ENCODE measurements around the gene SIAH2.
A peak's percentile ranks its signal among the peaks of the same experiment; 100 is the strongest.

SIAH2 gene

DNA sequence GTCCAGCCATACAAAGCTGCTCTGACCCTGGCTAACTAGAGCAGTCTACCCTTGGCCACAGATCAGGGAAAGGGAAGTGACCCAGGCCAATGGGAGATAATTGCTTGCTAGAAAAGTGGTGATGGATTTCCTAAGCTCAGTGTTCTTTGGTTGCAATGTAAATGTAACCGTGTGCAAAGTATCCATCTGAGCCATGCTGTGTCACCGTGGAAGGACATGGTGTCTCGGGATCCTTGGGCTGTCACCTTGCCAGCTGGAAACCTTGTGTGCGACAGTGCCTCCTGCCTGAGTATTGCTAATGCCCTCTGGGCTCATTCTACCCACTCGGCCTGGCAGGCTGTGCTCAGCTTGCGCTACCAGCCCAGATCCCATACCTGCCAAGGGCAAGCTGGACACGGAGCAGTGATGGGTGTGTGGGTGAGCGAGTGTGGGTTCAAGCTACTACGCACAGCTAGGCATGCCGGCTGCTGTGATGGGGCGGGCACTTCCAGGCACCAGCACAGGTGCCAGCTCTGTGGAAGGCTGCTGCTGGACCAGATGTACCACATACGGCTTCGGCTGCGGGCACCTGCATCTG is 10.7 kb upstream of the SIAH2 start:
- ATAC-seq (no peak), DNase-seq (no peak)

DNA sequence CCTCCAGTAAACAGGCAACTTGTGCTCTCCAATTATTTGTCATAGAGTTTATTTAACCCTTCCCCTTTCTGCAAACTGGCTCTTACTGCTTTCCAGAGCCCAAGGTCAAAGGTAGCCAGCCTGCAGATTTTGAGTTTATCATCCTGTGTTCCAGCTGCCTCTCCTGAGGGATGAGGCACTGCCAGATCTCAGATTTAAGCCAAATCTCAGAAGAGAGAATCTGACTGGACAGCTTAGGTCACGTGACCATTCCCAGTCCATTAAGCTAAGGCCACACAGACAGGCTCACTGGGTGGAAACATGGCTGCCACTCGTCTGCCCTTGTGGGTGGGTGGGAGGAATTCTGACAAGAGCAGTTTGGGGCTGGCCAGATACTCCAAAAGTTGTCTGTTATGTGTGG is 8.6 kb upstream of the SIAH2 start:
- no peak for DNase-seq

DNA sequence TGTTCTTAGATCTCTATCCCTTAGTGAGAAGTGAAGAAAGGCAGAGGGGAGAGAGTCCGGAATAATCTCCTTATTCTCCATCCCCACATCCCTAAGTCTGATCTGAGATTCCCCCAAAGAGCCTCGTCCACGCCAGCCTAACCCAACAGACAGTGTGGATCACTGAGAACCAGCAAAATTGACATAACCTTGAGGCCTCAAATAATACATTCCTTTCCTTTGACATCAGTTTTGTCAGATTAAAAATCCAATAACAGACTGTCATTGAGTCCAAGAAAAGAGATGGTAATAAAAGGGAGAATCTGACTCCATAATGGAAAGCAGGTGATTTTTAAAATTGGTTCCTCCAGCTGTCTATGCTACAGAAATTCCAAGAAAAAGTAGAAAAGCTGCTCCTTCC is 7.7 kb upstream of the SIAH2 start:
- DNase-seq (no peak), ATAC-seq (no peak)

More for the DNA sequence above, 8.6 kb upstream of the SIAH2 start:
- ATAC-seq, result no peak

DNA sequence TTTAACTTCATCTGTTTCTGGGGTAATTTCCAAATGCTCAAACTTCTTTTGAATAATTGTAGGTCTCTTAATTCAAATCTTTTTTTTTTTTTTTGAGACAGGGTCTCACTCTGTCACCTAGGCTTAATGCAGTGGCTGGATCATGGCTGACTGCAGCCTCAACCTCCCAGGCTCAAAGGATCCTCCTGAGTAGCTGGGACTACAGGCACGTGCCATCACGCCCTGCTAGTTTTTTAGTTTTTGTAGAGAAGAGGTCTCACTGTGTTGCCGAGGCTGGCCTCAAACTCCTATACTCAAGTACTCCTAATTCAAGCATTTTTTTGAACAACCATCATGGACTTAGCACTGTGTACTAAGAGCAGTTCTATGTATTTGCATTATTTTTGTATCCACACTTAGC is 3.8 kb upstream of the SIAH2 start:
- no peak for DNase-seq
- no peak for ATAC-seq

DNA sequence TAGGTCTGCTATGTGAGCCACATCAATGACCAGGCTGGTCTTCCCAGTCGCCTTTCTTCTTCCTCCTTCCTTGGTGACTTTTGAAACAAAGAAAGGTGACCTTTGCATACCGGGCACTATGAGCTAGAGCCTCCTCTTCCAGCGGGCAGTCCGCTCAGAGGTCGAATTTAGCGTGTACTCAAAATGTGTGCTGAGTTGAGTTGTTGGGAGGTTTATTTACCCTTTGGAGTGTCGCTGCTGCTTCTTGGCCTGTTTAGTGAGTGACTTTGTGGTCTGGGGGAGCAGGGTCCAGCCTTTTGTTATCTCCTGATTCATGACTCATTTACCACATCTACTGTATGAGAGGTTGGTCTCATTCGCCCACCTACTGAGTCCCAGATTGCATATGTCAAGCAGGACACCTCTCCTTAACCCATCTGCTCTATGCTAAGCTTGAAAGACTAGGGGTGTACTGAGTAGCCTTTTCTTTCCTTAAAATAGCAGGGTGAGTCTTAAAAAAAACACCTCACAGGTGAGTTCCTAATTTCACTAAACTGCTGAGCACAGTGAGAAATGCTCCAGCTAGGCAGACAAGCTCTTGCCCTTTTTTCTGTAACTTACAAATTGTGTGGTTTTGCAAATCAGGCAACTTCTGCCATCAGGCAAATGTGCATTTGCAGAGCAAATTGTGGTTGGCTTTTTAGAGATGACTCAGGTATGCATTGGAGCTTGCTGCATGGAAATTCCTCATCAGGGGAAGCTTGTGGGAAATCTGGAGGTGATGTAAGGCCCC is 3.2 kb upstream of the SIAH2 start:
- DNase-seq (peak; percentile 37), ATAC-seq (peak; percentile 8)

DNA sequence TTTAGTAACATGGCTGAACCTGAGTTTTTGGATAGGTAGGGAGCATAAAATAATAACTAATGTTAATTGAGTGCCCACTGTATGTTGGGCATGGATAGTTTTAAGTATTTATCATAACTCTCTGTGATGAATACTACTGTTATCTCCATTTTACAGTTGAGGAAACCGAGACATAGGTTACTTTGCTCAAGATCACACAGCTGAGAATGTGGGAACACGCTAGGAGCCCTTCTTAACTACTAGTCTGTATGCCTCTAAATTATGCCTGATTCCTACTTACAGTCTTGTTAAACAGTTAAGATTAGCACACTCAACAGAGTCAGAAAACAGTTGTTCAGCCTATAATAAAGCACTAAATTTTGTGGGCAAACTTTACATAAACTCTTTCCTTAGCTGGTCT is 2.0 kb upstream of the SIAH2 start:
- ATAC-seq (no peak), DNase-seq (no peak)

DNA sequence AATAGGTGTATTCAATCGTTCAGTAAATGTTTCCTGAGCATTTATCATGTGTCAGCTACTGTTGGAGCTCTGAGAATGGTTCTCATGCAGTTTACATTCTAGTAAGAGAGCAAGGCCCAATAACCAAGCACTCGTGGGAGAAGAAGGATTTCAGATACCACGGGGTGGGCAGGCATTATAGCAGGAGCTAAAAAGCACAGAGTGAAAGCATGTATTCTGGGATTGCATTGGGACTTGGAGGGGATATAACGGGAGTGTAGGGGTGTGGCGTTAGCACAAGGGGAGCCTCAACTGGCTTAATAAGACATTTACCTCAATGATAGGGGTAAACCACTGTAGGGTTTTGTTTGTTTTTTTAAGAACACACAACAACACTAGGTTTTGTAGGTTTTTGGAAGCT is 1.6 kb upstream of the SIAH2 start:
- DNase-seq (no peak), ATAC-seq (no peak)

DNA sequence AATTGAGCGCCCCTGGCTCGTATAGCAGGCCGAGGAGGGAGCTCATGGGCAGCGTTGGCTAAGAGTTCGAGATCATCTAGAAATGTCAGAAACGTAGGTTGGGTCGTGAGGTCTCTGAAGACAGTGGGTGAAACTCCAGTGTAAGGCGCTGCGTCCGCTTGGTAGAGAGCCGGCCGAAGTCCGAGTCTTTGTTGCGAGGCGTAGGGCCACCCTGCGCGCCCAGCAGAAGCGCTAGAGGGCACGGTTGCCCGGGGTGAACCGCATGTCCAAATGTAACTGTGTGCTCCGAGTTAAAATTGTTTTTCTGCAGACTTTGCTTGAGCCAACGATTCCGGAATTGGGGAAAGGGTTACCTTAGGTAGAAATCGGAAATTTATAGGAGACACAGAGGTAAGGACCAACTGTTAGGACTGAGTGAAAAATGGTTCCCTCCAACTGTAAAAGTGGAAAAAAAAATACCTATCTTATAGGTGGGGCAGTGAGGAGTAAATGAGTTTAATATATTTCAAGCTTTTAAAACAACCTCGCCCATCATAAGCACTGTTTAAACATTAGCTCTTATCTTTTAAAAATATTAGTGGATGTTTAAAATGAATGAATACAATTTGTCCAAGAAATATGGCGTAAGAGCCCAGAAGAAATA is 993 bp upstream of the SIAH2 start:
- peak; percentile 0 for ATAC-seq
- DNase-seq, result peak; percentile 63

DNA sequence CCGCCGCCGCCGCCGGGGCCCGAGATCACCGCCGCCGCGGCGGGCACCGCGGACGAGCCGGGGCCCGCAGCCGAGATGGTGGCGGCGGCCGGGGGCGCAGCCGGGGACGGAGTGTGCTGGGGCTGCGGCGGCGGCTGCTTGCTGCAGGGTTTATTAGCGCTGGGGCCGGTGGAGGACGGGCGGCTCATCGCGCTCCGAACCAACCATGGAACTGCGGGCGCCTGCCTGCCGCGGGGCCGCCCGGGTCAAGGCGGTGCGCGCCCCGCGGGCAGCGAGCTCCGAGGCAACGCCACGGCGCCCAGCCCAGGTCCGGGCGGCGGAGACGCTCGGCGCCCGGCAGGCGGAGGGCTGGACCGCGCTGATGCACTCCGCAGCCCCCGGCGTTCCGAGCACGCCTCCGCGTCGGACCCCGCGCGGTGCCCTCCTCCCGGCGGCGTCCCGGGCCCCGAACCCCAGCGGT is 277 bp downstream of the SIAH2 start:
- no peak for DNase-seq
- no peak for ATAC-seq

DNA sequence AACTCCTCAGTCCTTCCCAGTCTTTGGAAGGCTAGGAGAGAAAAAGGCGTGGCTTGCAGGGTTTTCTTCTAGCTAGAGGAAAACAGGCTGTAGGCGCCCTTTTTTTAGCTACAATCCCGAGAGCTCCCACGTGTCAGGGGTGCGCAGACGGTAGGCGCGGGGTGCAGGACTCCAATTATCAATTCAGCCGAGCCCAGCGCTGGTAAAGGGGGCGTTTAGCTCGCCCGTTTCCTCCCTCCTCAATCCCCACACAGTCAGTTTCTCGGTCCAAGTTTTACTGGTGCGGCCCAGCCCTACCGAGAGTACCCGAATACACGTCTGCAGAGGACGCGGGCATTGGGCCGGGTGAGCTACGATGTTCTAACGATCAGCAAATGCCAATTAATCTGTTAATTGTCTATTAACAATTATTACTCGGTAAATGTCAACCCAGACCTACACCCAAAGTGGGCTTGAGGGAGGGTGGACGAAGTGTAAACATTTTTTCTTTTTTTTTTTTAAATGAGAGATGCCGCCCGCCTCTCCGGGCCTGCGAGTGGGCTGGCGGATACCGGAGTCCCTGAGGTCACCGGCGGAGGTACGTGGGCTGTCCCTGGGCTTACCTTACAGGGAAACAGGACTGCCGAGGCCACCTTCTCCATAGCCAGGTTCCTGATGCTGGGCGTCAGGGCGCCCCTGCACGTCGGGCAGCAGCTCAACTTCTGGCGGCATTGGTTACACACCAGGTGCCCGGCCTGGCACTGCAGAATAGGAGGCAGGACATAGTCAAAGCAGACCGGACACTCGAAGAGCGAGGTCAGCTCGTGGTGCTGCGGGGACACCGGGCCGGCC is 923 bp downstream of the SIAH2 start:
- DNase-seq (peak; percentile 46), ATAC-seq (no peak)

DNA sequence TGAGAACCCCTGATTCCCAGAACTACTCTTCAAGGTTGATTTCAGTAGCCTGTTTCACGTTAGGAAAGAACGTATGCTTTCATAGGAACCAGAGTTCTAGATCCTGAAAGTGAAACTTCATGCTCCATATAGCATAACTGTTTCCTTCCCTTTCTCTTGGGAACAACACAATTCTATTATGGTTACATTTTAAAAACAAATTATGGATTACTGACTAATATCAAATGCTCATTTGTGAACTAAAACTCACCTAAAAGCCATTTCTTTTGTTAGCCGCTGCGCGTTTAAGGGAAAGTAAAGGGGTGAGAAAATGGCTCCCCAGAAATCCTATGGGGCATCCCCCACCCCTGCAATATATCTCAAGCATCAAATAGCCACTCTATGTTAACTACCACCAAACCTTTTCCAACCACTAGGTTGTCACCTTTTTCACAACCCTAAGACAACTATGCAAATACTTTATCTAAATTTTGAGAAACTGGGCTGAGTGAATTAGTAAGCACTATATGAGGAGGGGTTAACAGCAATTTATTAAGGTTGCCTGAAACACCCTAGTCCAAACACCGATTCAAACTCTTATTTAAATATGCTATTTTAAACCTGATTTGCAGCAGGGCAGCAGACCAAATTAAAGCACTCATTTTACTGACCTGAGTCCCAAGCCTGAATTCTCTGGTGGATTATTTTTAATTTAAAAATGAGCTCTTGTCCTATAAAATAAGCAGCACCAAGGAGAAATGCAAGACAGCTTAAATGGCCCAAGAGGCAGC is 2.4 kb downstream of the SIAH2 start:
- DNase-seq, result peak; percentile 65
- peak; percentile 44 for ATAC-seq

DNA sequence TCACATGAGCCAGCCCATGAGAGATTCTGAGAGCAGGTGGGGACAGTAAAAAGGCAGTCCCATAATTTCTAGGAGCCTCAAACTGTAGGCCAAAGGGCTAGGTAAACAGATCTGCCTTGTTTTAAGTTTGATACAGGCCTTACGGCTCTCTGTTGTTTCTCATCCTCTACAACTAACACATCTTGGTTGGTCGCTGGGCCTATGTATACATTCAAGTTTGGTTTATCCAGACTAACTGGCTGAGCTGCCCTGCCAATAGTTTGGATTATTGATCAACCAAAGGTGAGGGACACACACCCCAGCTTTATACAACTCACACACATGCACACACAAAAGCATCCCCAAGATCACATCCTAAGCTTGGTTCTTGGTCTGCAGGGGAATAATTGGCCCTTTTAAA is 3.0 kb downstream of the SIAH2 start:
- no peak for ATAC-seq
- no peak for DNase-seq

DNA sequence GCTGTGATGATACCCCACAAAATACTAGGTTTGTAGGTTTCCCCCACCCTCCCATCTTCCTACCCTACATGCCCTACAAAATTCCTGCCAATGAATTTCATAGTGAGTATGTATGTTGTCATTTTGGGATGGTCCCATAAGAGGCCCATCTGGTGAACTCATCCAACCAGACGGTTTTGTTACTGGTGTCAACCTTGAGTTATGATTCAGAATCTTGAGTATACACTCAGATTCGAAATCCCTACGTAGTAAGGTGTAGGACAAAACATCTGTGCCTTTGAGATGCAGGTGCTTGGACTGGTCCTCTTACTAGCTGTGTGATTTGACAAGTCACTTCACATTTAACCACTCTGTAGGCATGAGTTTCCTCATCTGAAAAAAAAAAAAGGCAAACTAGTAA is 3.6 kb downstream of the SIAH2 start:
- no peak for ATAC-seq
- no peak for DNase-seq

DNA sequence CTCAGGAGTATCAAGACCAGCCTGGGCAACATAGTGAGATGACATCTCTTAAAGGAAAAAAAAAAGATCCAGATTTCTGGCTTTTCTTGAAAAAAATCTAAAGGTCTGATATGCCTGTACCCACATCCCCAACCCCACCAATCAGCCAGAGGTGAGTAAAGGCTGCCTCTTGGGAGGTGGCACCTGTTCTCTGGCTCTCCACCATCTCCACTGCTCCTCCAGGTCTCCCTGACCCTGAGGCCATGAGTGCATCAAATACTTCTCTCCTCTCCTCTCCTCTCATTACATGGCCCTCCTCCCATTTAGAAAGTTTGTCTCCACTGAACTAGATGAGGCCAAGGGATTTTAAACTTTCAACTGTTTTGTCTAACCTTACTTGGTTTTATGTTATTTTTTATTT is 5.2 kb downstream of the SIAH2 start:
- DNase-seq (no peak), ATAC-seq (no peak)

DNA sequence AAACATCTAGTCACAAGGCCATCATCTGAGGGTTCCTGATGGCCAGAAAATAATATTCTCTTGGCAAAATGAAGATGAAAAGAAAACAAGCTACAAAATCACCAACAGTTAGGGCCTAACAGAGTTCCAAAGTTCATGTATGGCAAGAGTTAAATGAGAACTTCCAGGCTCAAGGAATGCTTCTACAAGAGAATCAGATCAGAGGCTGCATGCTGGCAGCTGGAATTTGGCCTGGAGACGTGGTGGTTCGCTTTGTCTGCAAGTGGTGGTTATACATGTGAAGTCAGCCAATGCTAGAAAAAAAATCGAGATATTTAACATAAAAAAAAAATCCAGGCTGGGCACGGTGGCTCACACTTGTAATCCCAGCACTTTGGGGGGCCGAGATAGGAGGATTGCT is 5.6 kb downstream of the SIAH2 start:
- ATAC-seq, result no peak
- no peak for DNase-seq

DNA sequence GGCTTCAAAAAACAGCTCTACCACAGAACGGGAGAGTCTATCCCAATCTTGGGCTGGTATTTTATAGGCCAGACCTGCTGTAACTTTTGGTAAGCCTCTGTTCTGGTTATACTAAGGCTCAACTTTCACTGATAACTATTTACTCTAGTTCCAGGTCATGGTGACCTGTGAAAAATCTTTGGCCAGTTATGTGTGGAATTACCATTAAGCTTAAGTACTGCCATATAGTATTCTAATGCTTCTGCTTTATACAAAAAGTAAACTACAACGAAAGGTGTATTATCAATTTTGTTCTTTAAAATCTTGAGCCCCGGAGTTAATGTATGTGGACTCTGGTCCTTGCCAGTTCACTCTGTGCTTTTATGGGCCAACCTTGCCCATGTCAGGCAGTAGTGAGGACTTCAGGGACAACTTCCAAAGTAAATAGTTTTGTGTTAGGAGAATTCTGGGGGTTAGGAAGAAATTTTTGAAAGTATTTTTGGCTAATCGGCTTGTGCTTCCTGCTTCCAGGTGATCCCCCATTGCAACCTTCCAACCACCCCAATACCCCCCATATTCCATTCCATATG is 6.4 kb downstream of the SIAH2 start:
- ATAC-seq (no peak), DNase-seq (no peak)

DNA sequence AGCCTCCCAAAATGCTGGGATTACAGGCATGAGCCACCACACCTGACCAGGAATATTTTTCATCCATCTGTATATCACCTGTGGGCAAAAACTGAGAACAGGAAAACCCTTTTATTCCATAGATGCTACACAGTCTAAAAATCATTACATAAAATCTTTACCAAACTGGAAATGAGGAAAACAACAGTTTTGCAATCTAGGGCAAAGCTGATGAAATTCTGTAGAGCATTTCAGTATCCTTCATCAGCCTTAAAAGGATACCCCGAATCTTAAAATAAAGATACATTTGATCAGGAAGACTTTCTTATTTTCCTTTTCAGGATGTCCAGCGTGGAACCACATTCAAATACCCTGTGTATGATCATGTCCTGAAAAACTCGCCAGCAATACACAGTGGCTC is 7.1 kb downstream of the SIAH2 start:
- DNase-seq (no peak), ATAC-seq (no peak)

DNA sequence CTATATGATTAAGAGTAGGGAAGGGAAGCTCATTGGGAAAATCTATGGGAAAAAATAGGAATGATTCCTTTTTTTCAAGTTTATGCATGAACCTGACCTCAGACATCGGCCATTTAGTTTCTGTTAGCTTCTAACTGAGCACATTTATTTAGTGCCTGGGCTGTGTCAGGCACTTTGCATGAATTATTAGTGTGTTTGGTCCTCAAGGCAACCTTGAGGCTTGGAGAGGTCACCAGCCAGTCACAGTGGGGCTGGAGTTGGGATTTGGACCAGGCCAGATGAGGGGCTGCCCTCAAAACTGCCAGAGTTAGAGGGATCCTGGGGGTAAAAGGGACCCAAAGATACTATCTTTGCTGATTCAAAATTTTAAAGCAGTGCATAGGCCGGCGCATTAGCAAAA is 8.1 kb downstream of the SIAH2 start:
- DNase-seq (no peak), ATAC-seq (no peak)

DNA sequence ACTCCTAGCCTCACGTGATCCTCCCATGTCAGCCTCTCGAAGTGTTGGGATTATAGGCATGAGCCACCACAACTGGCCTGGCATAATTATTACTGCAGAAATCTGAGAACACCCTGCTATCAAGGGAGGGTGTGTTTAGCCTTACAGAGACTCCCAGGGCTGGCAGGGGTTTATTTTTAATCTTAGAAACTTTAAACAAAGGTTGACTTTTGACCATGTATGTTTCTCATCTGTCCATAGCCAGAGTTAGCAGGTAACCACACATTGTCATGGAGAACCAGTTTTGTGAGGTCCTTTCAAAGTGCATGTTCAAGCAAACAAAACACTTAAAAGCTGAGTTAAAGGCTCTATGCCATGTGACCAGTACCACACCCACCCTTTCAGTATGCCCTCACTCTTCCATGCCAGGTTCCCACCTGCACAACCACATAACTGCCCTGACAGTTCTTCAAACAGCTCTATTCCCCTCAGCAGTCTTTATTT is 11.1 kb downstream of the SIAH2 start:
- ATAC-seq (no peak), DNase-seq (no peak)

DNA sequence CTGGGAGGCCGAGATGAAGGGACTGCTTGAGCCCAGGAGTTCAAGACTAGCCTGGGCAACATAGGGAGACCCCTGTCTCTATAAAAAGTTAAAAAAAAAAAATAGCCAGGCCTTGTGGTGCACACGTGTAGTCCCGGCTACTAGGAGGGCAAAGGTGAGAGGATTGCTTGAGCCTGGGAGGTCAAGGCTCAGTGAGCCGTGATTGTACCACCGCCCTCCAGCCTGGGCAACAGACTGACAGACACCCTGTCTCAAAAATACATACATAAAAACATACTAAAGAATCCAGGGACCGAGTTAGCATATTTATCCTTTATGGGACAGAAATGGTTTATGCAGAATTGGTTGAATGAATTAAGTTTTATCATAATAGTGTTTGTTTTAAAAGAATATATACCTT is 13.7 kb downstream of the SIAH2 start:
- DNase-seq (no peak), ATAC-seq (no peak)

DNA sequence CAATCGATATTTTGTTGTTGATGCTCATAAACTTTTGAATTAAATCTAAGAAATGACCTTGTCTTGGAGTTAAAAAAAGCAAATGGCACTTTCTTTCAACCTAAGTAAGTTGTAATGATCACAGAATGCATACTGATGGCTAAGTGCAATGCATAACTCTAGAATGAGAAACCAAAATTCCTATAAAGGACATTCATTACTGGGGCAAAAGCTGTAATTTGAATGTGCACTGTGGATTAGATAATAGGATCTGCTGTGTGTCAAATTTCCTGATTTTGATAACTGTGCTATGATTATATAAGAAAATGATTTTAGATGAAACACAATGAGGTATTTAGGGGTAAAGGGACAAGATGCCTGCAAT is 14.3 kb downstream of the SIAH2 start:
- no peak for DNase-seq
- ATAC-seq, result no peak
